ENCODE results near the gene DMAC1.

DMAC1 gene

DNA sequence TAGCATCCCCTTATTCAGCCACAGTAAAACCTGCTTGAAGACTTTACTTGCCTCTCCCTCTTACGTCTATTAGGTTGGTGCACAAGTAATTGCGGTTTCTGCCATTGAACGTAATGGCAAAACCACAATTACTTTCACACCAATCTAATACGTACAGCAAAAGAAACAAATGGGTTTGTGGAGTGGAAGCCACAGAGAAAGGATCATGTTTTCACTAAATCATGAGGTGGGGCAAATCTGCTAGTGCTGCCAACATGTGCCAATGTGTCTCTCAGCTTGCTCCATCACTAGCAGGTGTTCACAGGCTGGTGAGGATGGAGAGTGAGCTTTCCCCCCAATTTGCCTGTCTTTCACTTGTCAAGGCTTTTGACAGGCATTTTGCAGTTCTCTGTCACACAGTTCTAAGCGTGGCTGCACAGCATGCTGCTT is 15.9 kb downstream of the DMAC1 start:
- DNase-seq (ENCODE audit: low read depth in 2 of 2) = no peak

DNA sequence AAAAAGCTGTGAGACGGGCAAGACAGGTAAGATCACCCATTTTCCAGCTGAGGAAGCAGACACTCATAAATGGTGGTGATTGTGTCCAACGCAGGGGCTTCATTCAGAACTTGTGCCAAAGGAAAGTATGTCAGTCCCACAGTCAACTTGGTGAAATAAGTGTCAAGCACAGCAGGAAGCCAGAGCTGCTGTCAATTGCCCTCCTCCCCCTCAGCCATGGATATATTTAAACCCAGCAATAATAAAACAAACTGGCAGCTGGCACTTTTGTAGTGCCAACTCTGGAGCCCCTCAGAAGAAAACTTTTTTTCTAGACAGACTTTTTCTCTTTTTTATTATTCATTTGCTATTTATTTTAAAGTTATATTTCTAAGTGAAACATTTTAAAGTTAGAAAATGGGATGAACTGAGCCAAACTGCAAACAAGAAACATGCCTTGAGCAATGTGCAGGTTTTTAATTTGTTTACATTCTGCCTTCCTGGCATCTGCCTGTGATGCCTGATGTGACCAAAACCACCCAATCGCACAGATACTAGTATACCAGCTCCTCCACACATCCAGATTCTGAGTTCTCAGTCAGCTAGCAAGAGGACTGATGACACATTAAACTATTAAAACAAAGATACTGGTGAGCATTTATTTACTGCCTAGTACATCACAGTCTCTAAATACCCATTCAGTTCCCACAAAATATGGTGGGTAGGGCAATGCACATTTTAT is 17.0 kb downstream of the DMAC1 start:
- DNase-seq (ENCODE audit: low read depth in 2 of 2) = no peak

DNA sequence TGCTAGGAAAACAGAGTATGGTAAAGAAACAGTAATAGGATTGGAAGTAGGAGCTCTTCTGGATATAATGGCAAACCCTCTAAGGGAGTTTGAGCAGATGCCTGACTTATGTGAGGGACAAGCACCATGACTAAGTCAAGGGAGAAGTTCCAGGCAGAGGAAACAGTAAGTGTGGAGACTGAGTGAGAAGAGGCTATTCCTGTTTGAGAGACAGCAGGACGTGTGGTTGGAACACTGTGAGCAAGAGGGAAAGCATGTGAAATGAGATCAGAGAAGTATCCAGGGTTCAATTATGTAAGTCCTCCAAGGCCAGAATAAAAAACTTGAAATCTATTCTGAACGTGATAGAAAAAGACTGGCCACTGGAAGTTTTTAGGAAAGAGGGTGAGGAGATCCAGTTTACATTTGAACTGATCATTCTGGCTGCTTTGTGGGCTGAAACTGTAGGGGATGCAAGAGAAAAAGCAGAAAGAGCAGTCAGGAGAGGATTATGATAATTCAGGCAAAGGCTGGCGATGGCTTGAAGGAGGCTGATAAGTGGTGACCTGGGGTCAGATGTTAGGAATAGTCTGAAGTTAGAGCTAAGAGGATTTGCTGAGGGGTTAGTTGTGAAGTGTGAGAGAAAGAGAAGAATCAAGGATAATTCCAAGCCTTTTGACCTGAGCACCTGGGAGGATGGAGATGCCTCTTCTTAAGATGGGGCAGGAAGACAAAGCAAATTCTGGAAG is 19.2 kb downstream of the DMAC1 start:
- no peak for DNase-seq (ENCODE audit: low read depth in 2 of 2)

DNA sequence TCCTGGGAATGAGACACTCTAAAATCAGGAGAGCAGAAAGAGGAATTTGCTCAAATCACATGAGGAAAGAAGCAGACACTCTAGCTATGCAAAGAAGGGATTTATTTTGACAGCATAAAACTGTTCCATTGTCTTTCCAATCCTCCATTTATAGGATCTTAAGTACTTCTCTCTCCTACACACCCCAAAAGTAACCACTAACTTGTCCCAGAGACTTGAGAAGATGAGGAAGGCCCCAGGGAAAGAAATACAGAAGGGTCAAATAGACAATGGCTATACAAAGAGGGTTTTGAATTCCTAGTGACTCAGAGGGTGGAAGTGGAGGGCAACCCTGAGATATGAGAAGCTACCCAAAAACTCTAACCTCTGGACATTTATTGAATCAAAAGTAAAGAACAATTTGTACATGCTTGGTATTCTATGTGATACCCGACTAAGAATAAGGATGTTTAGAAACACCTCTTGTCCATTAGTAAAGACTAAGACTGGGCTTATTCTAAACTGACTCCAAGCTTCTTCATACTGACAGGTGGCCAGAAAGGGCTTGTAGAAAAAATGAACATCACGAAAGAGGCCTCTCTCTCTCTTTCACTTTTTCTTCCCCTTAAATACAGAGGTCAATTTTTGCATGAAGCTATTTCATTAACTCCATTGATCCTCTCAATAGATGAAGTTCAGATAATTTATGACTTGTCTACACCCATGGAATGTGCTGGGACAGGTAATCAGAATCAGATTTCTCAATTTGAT is 20.6 kb downstream of the DMAC1 start:
- DNase-seq (ENCODE audit: low read depth in 2 of 2) = no peak

DNA sequence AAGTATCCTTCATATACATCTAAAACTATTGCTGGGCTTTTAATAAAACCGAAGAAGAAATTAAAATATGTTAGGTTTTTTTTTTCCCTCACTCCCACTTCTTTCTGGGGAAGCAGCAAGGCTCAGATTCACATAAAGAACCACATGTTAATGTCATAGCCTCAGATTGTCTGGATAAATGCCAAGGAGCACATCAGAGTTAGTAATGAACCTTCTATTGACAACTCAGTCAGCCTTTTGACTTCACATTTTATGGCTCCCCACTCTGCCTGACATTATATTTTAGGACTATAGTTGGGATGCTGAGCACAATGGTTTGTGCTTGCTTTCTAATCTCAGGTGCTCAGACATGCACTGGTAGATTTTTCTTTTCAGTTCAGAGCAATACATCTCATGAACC is 21.8 kb downstream of the DMAC1 start:
- DNase-seq (ENCODE audit: low read depth in 2 of 2) = no peak

DNA sequence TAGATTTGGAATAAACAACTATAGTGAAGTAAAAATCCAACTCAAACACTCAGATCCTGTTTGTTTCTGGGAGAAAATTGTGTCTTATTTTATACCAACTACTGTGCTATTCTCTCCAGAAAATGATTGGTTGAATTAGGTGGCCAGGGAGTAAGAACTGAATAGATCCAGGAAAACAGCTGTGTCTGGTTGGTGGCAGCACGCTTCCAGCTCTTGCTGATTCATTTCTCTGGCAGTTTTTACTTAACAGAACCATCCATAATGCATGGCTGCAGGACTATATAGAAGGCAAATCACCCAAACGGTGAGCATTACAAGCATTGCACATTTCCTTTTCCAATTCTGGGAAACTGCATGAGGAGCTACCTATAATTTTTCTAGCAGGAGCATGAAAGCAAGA is 29.5 kb downstream of the DMAC1 start:
- no peak for DNase-seq (ENCODE audit: low read depth in 2 of 2)

DNA sequence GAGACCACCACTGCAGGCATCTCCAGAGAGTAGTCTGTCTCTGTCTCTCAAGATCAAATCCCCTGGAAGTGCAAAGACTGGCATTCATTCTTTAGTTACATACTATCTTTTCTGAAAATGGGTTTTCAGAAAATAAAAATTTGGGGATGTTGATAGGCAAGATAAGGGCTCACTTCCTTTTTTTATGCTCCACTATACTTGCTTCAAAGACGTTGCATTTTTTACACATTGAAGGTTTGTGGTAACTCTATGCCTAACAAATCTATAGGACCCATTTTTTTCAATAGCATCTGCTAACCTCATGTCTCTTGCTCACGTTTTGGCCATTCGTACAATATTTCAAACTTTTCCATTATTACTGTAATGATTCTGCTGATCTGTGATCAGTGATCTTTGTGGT is 37.0 kb downstream of the DMAC1 start:
- DNase-seq (ENCODE audit: low read depth in 2 of 2) = no peak

DNA sequence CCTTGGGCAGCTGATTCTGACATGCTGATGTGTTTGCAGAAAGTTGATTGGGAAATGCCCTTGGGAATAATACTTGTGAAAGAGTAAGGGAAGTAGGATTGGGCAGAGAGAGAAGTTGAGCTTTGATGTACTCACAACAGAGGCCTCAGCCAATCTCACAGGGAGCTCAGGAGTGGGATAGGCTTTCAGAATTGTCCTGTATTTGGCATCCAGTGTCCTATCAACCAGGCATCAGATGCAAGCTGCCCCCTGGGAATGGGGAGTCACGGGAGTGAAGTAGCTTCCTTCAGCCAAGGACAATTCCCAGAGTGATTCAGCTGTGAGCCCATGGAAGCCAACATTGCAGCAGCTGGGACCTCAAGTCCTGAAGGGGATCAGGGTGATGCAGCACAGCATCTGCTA is 39.6 kb downstream of the DMAC1 start:
- DNase-seq (ENCODE audit: low read depth in 2 of 2) = no peak

DNA sequence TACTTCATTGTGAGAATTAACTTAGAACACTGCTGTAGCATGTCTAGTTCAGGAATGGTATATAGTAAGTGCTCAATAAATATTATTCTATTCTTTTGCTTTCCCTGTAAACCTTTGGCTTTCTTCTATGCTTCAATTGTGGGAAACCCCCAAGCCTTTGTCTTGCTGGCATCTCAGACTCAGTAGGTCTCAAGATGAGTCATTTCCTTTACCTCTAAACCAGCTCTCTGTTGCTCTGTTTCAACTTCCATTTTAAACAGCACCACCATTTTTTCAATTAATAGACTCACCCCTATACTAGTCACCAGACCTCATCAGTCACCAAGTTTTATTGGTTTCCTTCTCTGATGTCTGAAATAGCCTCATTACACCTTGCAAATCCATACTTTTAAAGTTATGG is 43.5 kb downstream of the DMAC1 start:
- no peak for DNase-seq (ENCODE audit: low read depth in 2 of 2)

DNA sequence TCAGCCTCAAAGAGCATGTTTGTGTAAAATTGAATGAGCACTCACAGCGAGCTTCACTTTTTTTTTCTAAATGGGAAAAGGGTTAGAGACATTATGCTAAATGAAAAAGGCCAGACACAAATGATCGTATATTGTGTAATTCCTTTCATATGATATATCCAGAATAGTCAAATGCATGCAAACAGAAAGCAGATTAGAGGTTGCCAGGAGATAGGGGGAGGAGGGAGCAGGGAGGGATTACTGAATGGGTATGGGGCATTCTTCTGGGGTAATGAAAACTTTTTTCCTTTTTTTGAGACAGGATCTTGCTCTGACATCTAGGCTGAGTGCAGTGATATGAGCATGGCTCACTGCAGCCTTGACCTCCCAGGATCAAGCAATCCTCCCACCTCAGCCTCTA is 47.1 kb downstream of the DMAC1 start:
- DNase-seq (ENCODE audit: low read depth in 2 of 2) = no peak
